Uterus (tissue), 4 donors: ENCODE results near the gene PFDN4. TPM values are rescaled to one million over a fixed set of nuclear protein-coding genes. Genes with fewer than 3 reads are reported as not detected.

Experiments
- DNase-seq, 2 donors: peaks; one replicate each; pipeline ENCODE4 v3.0.0-alpha.2; 2019 to 2020
- H3K27ac ChIP-seq, 2 donors: fragments of 200-600 bp; sonication (generic); 1 replicate in 1 of 2; 2 replicates in 1 of 2; pipeline ENCODE4 v1.5.1; 2016 to 2018
- H3K27me3 ChIP-seq, 2 donors: fragments of 200-600 bp; sonication (generic); one replicate each; pipeline ENCODE4 v1.5.1; 2018 to 2019; ENCODE audit warnings: control low read depth in 1 of 2
- H3K36me3 ChIP-seq, 2 donors: fragments of 200-600 bp; sonication (generic); one replicate each; pipeline ENCODE4 v1.5.1; 2019; ENCODE audit warnings: control low read depth in 1 of 2
- H3K4me1 ChIP-seq, 2 donors: fragments of 200-600 bp; sonication (generic); one replicate each; pipeline ENCODE4 v1.5.1; 2018 to 2019; ENCODE audit warnings: control low read depth in 1 of 2
- H3K4me3 ChIP-seq, 2 donors: fragments of 200-600 bp; sonication (generic); 1 replicate in 1 of 2; 2 replicates in 1 of 2; pipeline ENCODE4 v1.5.1; 2018 to 2019; ENCODE audit warnings: mild to moderate bottlenecking in 1 of 2
- H3K9me3 ChIP-seq, 2 donors: fragments of 200-600 bp; sonication (generic); one replicate each; pipeline ENCODE4 v1.5.1; 2019; ENCODE audit warnings: control low read depth in 1 of 2
- POLR2A ChIP-seq, 2 donors: fragments of 450-650 bp; IDR thresholded peaks; one replicate each; pipeline ENCODE4 v1.6.1; 2016; ENCODE audit warnings: antibody characterized with exemption in 2 of 2, mild to moderate bottlenecking in 1 of 2, moderate library complexity in 1 of 2
- intact Hi-C: fragments of 100-400 bp; cut with DNase I; formaldehyde crosslinking; loops from one replicate; pipeline ENCODE4 v1.15.1; 2023; ENCODE audit warnings: low total_unique reads
- total RNA-seq, 4 donors: library from RNA; depleted of rRNA in 3 of 4; stranded (reverse); fragments of >200 nt in 3 of 4; gene quantifications; one replicate each; pipeline versions ENCODE4 v1.1.0 to v1.2.4, GENCODE V29; 2014 to 2023
- TF ChIP-seq, protein P1 (sequence below), 4 experiments: fragments of 200-600 bp in 2 of 4; fragments of 450-650 bp in 2 of 4; sonication (generic) in 2 of 4; IDR thresholded peaks; one replicate each; pipeline ENCODE4 v1.5.1; 2016 to 2019; ENCODE audit warnings: antibody characterized with exemption in 4 of 4, mild to moderate bottlenecking in 2 of 4, moderate library complexity in 1 of 4
- donor health status: DM: yes; HTN: yes; CAD: no.

PFDN4 gene
- total RNA-seq, 4 donors from 2014 or later, result 36.9 to 157 (median 124) TPM

DNA sequence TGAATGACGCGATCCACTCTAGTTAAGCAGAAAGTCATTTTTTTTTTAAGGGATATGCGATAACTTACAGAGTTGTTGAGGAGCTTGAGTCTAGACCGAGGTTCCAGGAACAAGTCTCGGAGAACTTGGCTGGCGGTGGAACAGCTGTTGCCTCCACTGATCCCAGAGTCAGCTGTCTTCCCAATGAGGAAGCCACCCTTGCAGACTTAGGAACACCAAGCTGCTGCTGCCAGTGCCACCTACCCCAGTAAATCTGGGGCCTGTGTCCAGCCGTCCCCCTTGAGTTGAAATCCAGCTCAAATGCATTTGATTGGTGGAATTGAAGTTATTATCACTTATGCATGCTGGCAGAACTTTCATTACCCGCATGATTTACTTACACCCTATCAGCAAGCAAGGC, 6.7 kb downstream of the PFDN4 start:
- DNase-seq, result no peak
- no peak overlapping the region for H3K27ac ChIP-seq
- no peak overlapping the region for H3K4me3 ChIP-seq
- no peaks in the 10 kb centered on the region for H3K27me3 ChIP-seq
- TF ChIP-seq POLR2A (IDR thresholded peaks at IDR 0.05), result no peak
- TF ChIP-seq, protein P1, sequence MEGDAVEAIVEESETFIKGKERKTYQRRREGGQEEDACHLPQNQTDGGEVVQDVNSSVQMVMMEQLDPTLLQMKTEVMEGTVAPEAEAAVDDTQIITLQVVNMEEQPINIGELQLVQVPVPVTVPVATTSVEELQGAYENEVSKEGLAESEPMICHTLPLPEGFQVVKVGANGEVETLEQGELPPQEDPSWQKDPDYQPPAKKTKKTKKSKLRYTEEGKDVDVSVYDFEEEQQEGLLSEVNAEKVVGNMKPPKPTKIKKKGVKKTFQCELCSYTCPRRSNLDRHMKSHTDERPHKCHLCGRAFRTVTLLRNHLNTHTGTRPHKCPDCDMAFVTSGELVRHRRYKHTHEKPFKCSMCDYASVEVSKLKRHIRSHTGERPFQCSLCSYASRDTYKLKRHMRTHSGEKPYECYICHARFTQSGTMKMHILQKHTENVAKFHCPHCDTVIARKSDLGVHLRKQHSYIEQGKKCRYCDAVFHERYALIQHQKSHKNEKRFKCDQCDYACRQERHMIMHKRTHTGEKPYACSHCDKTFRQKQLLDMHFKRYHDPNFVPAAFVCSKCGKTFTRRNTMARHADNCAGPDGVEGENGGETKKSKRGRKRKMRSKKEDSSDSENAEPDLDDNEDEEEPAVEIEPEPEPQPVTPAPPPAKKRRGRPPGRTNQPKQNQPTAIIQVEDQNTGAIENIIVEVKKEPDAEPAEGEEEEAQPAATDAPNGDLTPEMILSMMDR (IDR thresholded peaks at IDR 0.05), result no peak
- intact Hi-C loops, result no loop called here
- H3K36me3 ChIP-seq, result no peaks in the 10 kb centered on the region
- H3K4me1 ChIP-seq, result no peaks in the 10 kb centered on the region
- no peaks in the 10 kb centered on the region for H3K9me3 ChIP-seq

DNA sequence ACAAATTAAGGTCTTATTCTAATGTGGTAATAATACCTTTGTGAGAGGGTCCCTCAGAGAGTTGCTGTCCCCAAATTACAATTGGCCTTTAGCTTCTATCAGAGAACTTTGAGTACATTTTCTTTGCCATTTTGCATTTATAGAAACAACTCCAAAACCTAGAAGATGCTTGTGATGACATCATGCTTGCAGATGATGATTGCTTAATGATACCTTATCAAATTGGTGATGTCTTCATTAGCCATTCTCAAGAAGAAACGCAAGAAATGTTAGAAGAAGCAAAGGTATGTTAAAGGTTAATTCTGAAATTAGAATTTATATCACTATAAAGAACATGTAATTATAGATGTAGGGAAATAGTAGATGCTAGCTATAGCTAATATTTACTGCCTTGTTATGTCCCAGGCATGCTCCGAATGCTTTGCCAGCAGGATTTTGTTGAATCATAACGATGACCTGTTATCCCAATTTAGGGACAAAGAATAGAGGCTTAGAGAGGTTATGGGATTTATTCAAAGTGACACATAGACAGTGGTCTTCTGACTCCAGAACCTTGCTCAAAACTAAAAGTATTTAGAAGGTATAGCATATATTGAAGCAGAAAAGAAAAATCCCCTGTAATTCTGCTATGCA, 7.4 kb downstream of the PFDN4 start:
- Histone ChIP-seq H3K27ac (no peak overlapping the region), H3K27me3 (no peaks in the 10 kb centered on the region), H3K4me1 (no peaks in the 10 kb centered on the region), H3K9me3 (no peaks in the 10 kb centered on the region), H3K4me3 (no peak overlapping the region), H3K36me3 (no peaks in the 10 kb centered on the region)
- no peak for DNase-seq
- TF ChIP-seq, protein P1 (IDR thresholded peaks at IDR 0.05), result no peak
- intact Hi-C loops, result no loop called here

DNA sequence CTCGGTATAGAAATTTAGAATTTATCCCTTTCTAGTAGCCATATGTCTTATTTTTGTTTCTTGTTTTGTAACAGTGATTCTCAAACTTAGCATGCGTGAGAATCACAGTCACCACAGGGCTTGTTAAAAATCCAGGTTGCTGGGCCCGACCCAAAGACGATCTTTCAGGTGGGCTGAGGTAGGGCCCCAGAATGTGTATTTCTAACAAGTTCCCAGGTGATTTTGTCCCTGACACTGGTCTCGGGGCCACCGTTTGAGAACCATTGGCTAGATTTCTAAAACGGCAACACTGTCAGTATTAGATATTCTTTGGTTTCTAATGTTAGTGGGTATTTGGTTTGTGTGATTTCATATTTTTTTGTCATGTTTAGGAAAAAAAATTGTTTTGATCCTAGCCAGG, 9.9 kb downstream of the PFDN4 start:
- H3K9me3 ChIP-seq, result no peaks in the 10 kb centered on the region
- H3K4me1 ChIP-seq, result no peaks in the 10 kb centered on the region
- TF ChIP-seq, protein P1 (IDR thresholded peaks at IDR 0.05), result no peak
- no peak for TF ChIP-seq POLR2A (IDR thresholded peaks at IDR 0.05)
- no peaks in the 10 kb centered on the region for H3K36me3 ChIP-seq
- intact Hi-C loops, result no loop called here
- H3K27me3 ChIP-seq, result no peaks in the 10 kb centered on the region
- no peak overlapping the region for H3K4me3 ChIP-seq
- no peak overlapping the region for H3K27ac ChIP-seq
- DNase-seq, result no peak

DNA sequence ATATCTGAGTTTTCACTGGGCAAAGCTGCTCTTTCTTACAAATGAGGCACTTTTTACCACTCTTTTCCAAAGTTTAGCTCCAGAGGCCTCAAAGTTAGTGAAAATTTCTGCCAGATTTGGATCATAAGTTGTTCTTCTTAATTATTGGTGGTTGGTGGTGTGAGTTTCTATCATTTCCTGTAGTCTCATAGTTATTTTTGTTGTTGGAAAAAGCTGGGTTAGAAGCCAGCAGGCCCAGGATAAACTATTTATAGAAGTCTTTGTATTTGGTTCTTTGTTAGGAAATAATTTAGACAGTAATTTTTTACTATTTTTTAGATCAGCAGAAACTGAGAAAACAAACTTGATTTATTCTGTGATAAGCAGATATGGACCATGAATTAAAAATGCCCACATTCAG, 10.6 kb downstream of the PFDN4 start:
- intact Hi-C loops, result no loop called here
- Histone ChIP-seq H3K36me3 (no peaks in the 10 kb centered on the region), H3K4me3 (no peak overlapping the region), H3K27ac (no peak overlapping the region), H3K4me1 (no peaks in the 10 kb centered on the region), H3K9me3 (no peaks in the 10 kb centered on the region), H3K27me3 (no peaks in the 10 kb centered on the region)
- DNase-seq, result no peak
- no peak for TF ChIP-seq POLR2A (IDR thresholded peaks at IDR 0.05)
- TF ChIP-seq, protein P1 (IDR thresholded peaks at IDR 0.05), result no peak

DNA sequence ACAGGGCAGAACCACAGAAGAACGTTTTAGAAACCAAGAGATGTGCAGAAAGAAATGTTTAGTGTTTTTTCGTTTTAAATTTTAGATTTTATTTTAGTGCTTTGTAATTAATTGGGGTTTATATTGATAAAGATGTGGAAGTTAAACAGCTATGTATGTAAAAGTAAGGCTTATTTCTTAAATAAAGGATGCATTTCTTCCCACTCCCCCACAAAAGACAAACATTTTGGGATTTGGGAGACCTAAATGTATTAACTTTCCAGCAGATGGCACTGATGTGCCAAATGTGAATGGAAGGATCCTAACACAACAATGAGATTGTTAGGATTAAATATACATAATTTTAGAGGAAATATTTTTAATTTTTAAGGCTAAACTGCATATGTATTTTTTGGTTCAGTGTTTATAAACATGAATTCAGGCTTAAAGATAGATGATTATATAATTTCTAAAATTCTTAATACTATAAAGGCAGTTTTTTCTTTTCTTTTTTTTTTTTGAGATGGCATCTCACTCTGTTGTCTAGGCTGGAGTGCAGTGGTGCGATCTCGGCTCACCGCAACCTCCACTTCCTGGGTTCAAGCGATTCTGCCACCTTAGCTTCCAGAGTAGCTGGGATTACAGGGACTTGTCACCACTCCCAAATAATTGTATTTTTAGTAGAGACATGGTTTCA, 12.0 kb downstream of the PFDN4 start:
- no peak for DNase-seq
- intact Hi-C loops, result no loop called here
- no peak overlapping the region for H3K4me3 ChIP-seq
- no peaks in the 10 kb centered on the region for H3K9me3 ChIP-seq
- TF ChIP-seq, protein P1 (IDR thresholded peaks at IDR 0.05), result peak; percentile 30 to 39 (median 37)
- no peak for TF ChIP-seq POLR2A (IDR thresholded peaks at IDR 0.05)
- no peaks in the 10 kb centered on the region for H3K27me3 ChIP-seq
- no peaks in the 10 kb centered on the region for H3K36me3 ChIP-seq
- no peak overlapping the region for H3K27ac ChIP-seq
- no peaks in the 10 kb centered on the region for H3K4me1 ChIP-seq
